ENCODE measurements around the gene HBG2. TPM values are rescaled to one million over a fixed set of nuclear protein-coding genes. Genes with fewer than 3 reads are reported as not detected.

The HBG2 gene
- total and polyA plus RNA-seq, 2 experiments from 2014 or later, result not detected

GRCh38 chr11:5231111-5231510 lies 23.5 kb downstream of the HBG2 start:
- Histone ChIP-seq H3K79me2 (replicated peaks; ENCODE audit: insufficient read depth) (no peaks in the 10 kb centered on the region), H3K27ac (ENCODE audit: low read depth) (no peak overlapping the region), H3K9me2 (ENCODE audit: insufficient read depth) (no peaks in the 10 kb centered on the region), H4K20me1 (replicated peaks; ENCODE audit: insufficient read depth) (no peaks in the 10 kb centered on the region), H3K4me1 (ENCODE audit: insufficient read depth) (no peaks in the 10 kb centered on the region), H3K36me3 (ENCODE audit: insufficient read depth) (no peaks in the 10 kb centered on the region), H3F3A (replicated peaks; ENCODE audit: low read depth) (no peaks in the 10 kb centered on the region), H3K4me2 (no peak overlapping the region), H3K4me3 (no peak overlapping the region), H3K27me3 (ENCODE audit: insufficient read depth) (no peaks in the 10 kb centered on the region), H2AFZ (no peak overlapping the region)
- H3K27me3 Mint-ChIP-seq (ENCODE audit: insufficient read depth, low read depth, poor library complexity), result no peaks in the 10 kb centered on the region
- no peaks in the 10 kb centered on the region for H3K4me1 Mint-ChIP-seq
- no peak overlapping the region for H3K4me3 Mint-ChIP-seq
- no peaks in the 10 kb centered on the region for H3K36me3 Mint-ChIP-seq (ENCODE audit: low read depth)
- no peak for DNase-seq (ENCODE audit: low spot score)
- TF ChIP-seq, protein P1, sequence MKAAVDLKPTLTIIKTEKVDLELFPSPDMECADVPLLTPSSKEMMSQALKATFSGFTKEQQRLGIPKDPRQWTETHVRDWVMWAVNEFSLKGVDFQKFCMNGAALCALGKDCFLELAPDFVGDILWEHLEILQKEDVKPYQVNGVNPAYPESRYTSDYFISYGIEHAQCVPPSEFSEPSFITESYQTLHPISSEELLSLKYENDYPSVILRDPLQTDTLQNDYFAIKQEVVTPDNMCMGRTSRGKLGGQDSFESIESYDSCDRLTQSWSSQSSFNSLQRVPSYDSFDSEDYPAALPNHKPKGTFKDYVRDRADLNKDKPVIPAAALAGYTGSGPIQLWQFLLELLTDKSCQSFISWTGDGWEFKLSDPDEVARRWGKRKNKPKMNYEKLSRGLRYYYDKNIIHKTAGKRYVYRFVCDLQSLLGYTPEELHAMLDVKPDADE (IDR thresholded peaks at IDR 0.05), result no peak
- TF ChIP-seq, protein P2, sequence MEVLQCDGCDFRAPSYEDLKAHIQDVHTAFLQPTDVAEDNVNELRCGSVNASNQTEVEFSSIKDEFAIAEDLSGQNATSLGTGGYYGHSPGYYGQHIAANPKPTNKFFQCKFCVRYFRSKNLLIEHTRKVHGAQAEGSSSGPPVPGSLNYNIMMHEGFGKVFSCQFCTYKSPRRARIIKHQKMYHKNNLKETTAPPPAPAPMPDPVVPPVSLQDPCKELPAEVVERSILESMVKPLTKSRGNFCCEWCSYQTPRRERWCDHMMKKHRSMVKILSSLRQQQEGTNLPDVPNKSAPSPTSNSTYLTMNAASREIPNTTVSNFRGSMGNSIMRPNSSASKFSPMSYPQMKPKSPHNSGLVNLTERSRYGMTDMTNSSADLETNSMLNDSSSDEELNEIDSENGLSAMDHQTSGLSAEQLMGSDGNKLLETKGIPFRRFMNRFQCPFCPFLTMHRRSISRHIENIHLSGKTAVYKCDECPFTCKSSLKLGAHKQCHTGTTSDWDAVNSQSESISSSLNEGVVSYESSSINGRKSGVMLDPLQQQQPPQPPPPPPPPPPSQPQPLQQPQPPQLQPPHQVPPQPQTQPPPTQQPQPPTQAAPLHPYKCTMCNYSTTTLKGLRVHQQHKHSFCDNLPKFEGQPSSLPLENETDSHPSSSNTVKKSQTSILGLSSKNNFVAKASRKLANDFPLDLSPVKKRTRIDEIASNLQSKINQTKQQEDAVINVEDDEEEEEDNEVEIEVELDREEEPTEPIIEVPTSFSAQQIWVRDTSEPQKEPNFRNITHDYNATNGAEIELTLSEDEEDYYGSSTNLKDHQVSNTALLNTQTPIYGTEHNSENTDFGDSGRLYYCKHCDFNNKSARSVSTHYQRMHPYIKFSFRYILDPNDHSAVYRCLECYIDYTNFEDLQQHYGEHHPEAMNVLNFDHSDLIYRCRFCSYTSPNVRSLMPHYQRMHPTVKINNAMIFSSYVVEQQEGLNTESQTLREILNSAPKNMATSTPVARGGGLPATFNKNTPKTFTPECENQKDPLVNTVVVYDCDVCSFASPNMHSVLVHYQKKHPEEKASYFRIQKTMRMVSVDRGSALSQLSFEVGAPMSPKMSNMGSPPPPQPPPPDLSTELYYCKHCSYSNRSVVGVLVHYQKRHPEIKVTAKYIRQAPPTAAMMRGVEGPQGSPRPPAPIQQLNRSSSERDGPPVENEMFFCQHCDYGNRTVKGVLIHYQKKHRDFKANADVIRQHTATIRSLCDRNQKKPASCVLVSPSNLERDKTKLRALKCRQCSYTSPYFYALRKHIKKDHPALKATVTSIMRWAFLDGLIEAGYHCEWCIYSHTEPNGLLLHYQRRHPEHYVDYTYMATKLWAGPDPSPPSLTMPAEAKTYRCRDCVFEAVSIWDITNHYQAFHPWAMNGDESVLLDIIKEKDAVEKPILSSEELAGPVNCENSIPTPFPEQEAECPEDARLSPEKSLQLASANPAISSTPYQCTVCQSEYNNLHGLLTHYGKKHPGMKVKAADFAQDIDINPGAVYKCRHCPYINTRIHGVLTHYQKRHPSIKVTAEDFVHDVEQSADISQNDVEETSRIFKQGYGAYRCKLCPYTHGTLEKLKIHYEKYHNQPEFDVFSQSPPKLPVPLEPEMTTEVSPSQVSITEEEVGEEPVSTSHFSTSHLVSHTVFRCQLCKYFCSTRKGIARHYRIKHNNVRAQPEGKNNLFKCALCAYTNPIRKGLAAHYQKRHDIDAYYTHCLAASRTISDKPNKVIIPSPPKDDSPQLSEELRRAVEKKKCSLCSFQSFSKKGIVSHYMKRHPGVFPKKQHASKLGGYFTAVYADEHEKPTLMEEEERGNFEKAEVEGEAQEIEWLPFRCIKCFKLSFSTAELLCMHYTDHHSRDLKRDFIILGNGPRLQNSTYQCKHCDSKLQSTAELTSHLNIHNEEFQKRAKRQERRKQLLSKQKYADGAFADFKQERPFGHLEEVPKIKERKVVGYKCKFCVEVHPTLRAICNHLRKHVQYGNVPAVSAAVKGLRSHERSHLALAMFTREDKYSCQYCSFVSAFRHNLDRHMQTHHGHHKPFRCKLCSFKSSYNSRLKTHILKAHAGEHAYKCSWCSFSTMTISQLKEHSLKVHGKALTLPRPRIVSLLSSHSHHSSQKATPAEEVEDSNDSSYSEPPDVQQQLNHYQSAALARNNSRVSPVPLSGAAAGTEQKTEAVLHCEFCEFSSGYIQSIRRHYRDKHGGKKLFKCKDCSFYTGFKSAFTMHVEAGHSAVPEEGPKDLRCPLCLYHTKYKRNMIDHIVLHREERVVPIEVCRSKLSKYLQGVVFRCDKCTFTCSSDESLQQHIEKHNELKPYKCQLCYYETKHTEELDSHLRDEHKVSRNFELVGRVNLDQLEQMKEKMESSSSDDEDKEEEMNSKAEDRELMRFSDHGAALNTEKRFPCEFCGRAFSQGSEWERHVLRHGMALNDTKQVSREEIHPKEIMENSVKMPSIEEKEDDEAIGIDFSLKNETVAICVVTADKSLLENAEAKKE (CRISPR knock-in tag; IDR thresholded peaks at IDR 0.05), result no peak
- TF ChIP-seq EZH2 (IDR thresholded peaks at IDR 0.05; ENCODE audit: low read depth, unreplicated experiment) (no peak), ZNF114 (CRISPR knock-in tag; IDR thresholded peaks at IDR 0.05) (no peak), JUNB (IDR thresholded peaks at IDR 0.05; ENCODE audit: unreplicated experiment) (no peak), EZH2phosphoT487 (IDR thresholded peaks at IDR 0.05; ENCODE audit: unreplicated experiment) (no peak), STAT1 (IDR thresholded peaks at IDR 0.05; ENCODE audit: unreplicated experiment) (no peak), POLR2AphosphoS5 (IDR thresholded peaks at IDR 0.05; ENCODE audit: low read depth) (no peak)
- TF ChIP-seq, protein P3, sequence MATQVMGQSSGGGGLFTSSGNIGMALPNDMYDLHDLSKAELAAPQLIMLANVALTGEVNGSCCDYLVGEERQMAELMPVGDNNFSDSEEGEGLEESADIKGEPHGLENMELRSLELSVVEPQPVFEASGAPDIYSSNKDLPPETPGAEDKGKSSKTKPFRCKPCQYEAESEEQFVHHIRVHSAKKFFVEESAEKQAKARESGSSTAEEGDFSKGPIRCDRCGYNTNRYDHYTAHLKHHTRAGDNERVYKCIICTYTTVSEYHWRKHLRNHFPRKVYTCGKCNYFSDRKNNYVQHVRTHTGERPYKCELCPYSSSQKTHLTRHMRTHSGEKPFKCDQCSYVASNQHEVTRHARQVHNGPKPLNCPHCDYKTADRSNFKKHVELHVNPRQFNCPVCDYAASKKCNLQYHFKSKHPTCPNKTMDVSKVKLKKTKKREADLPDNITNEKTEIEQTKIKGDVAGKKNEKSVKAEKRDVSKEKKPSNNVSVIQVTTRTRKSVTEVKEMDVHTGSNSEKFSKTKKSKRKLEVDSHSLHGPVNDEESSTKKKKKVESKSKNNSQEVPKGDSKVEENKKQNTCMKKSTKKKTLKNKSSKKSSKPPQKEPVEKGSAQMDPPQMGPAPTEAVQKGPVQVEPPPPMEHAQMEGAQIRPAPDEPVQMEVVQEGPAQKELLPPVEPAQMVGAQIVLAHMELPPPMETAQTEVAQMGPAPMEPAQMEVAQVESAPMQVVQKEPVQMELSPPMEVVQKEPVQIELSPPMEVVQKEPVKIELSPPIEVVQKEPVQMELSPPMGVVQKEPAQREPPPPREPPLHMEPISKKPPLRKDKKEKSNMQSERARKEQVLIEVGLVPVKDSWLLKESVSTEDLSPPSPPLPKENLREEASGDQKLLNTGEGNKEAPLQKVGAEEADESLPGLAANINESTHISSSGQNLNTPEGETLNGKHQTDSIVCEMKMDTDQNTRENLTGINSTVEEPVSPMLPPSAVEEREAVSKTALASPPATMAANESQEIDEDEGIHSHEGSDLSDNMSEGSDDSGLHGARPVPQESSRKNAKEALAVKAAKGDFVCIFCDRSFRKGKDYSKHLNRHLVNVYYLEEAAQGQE (IDR thresholded peaks at IDR 0.05; ENCODE audit: unreplicated experiment), result no peak
- TF ChIP-seq, protein P4, sequence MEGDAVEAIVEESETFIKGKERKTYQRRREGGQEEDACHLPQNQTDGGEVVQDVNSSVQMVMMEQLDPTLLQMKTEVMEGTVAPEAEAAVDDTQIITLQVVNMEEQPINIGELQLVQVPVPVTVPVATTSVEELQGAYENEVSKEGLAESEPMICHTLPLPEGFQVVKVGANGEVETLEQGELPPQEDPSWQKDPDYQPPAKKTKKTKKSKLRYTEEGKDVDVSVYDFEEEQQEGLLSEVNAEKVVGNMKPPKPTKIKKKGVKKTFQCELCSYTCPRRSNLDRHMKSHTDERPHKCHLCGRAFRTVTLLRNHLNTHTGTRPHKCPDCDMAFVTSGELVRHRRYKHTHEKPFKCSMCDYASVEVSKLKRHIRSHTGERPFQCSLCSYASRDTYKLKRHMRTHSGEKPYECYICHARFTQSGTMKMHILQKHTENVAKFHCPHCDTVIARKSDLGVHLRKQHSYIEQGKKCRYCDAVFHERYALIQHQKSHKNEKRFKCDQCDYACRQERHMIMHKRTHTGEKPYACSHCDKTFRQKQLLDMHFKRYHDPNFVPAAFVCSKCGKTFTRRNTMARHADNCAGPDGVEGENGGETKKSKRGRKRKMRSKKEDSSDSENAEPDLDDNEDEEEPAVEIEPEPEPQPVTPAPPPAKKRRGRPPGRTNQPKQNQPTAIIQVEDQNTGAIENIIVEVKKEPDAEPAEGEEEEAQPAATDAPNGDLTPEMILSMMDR (conservative IDR thresholded peaks at IDR 0.05; ENCODE audit: low read depth in 2 of 2), result no peak
- ATAC-seq, result no peak
- H3K27ac Mint-ChIP-seq, result no peak overlapping the region
- H3K9me3 Mint-ChIP-seq, result no peaks in the 10 kb centered on the region

All from GM23338 (cell line).